ENCODE data around the gene RARA.

The RARA gene

GRCh38 chr17:40309031-40309948, at the start of gene RARA:
Gene RARA (plus strand): TSS chr17:40309180. CDS start chr17:40331219, 22,039 bp downstream.
- Histone ChIP-seq H3K4me1 (ENCODE audit: insufficient read depth, low read length) (peaks cover 36% of the 10 kb centered on the region), H3K27me3 (ENCODE audit: insufficient read depth, low read length) (no peaks in the 10 kb centered on the region), H3K9me3 (ENCODE audit: low read length) (no peaks in the 10 kb centered on the region), H3K36me3 (ENCODE audit: insufficient read depth, low read length) (no peaks in the 10 kb centered on the region), H2AFZ (ENCODE audit: low read depth, low read length) (peak within 1 kb of the TSS; percentile 52), H3K4me3 (ENCODE audit: low read length) (peak within 1 kb of the TSS; percentile 45)

- no peak overlapping the region for H3K4me3 ChIP-seq (ENCODE audit: low read length)
- no peaks in the 10 kb centered on the region for H3K27me3 ChIP-seq (ENCODE audit: insufficient read depth, low read length)
- no peaks in the 10 kb centered on the region for H3K4me1 ChIP-seq (ENCODE audit: insufficient read depth, low read length)
- peaks cover 50% of the 10 kb centered on the region for H3K36me3 ChIP-seq (ENCODE audit: insufficient read depth, low read length)
- H2AFZ ChIP-seq (ENCODE audit: low read depth, low read length) = no peak overlapping the region
- no peaks in the 10 kb centered on the region for H3K9me3 ChIP-seq (ENCODE audit: low read length)
Observed at GRCh38 chr17:40259505-40259904, 49.5 kb upstream of the RARA start.

GRCh38 chr17:40260528-40260927, 48.5 kb upstream of the RARA start:
- H3K4me3 ChIP-seq (ENCODE audit: low read length) = no peak overlapping the region

GRCh38 chr17:40264458-40265185, 44.4 kb upstream of the RARA start:
- H3K4me1 ChIP-seq (ENCODE audit: insufficient read depth, low read length) = no peaks in the 10 kb centered on the region
- H2AFZ ChIP-seq (ENCODE audit: low read depth, low read length) = no peak overlapping the region
- H3K27me3 ChIP-seq (ENCODE audit: insufficient read depth, low read length) = no peaks in the 10 kb centered on the region
- H3K9me3 ChIP-seq (ENCODE audit: low read length) = no peaks in the 10 kb centered on the region
- H3K36me3 ChIP-seq (ENCODE audit: insufficient read depth, low read length) = peaks cover 57% of the 10 kb centered on the region
- no peak overlapping the region for H3K4me3 ChIP-seq (ENCODE audit: low read length)

More at GRCh38 chr17:40260528-40260927, 48.5 kb upstream of the RARA start:
- Histone ChIP-seq H3K27me3 (ENCODE audit: insufficient read depth, low read length) (no peaks in the 10 kb centered on the region), H2AFZ (ENCODE audit: low read depth, low read length) (no peak overlapping the region), H3K9me3 (ENCODE audit: low read length) (no peaks in the 10 kb centered on the region), H3K4me1 (ENCODE audit: insufficient read depth, low read length) (no peaks in the 10 kb centered on the region), H3K36me3 (ENCODE audit: insufficient read depth, low read length) (peaks cover 59% of the 10 kb centered on the region)

GRCh38 chr17:40265337-40265736, 43.6 kb upstream of the RARA start:
- H3K4me3 ChIP-seq (ENCODE audit: low read length) = no peak overlapping the region
- H3K9me3 ChIP-seq (ENCODE audit: low read length) = no peaks in the 10 kb centered on the region
- no peaks in the 10 kb centered on the region for H3K27me3 ChIP-seq (ENCODE audit: insufficient read depth, low read length)
- no peak overlapping the region for H2AFZ ChIP-seq (ENCODE audit: low read depth, low read length)
- no peaks in the 10 kb centered on the region for H3K4me1 ChIP-seq (ENCODE audit: insufficient read depth, low read length)
- H3K36me3 ChIP-seq (ENCODE audit: insufficient read depth, low read length) = peaks cover 53% of the 10 kb centered on the region

- H3K36me3 ChIP-seq (ENCODE audit: insufficient read depth, low read length) = peaks cover 58% of the 10 kb centered on the region
- no peaks in the 10 kb centered on the region for H3K27me3 ChIP-seq (ENCODE audit: insufficient read depth, low read length)
Observed at GRCh38 chr17:40266882-40267281, 42.1 kb upstream of the RARA start.

GRCh38 chr17:40268141-40268712, 40.8 kb upstream of the RARA start:
- no peaks in the 10 kb centered on the region for H3K9me3 ChIP-seq (ENCODE audit: low read length)
- H3K4me1 ChIP-seq (ENCODE audit: insufficient read depth, low read length) = no peaks in the 10 kb centered on the region
- peaks cover 58% of the 10 kb centered on the region for H3K36me3 ChIP-seq (ENCODE audit: insufficient read depth, low read length)
- H2AFZ ChIP-seq (ENCODE audit: low read depth, low read length) = no peak overlapping the region
- no peak overlapping the region for H3K4me3 ChIP-seq (ENCODE audit: low read length)
- no peaks in the 10 kb centered on the region for H3K27me3 ChIP-seq (ENCODE audit: insufficient read depth, low read length)

More at GRCh38 chr17:40266882-40267281, 42.1 kb upstream of the RARA start:
- no peaks in the 10 kb centered on the region for H3K9me3 ChIP-seq (ENCODE audit: low read length)
- H3K4me3 ChIP-seq (ENCODE audit: low read length) = no peak overlapping the region
- no peak overlapping the region for H2AFZ ChIP-seq (ENCODE audit: low read depth, low read length)
- H3K4me1 ChIP-seq (ENCODE audit: insufficient read depth, low read length) = no peaks in the 10 kb centered on the region

GRCh38 chr17:40278414-40278813, 30.6 kb upstream of the RARA start:
- peaks cover 67% of the 10 kb centered on the region for H3K36me3 ChIP-seq (ENCODE audit: insufficient read depth, low read length)
- H3K9me3 ChIP-seq (ENCODE audit: low read length) = no peaks in the 10 kb centered on the region
- H3K4me3 ChIP-seq (ENCODE audit: low read length) = no peak overlapping the region
- H2AFZ ChIP-seq (ENCODE audit: low read depth, low read length) = no peak overlapping the region
- no peaks in the 10 kb centered on the region for H3K27me3 ChIP-seq (ENCODE audit: insufficient read depth, low read length)
- H3K4me1 ChIP-seq (ENCODE audit: insufficient read depth, low read length) = no peaks in the 10 kb centered on the region

GRCh38 chr17:40279402-40279801, 29.6 kb upstream of the RARA start:
- Histone ChIP-seq H3K36me3 (ENCODE audit: insufficient read depth, low read length) (peaks cover 59% of the 10 kb centered on the region), H3K9me3 (ENCODE audit: low read length) (no peaks in the 10 kb centered on the region), H2AFZ (ENCODE audit: low read depth, low read length) (no peak overlapping the region), H3K4me3 (ENCODE audit: low read length) (no peak overlapping the region), H3K4me1 (ENCODE audit: insufficient read depth, low read length) (no peaks in the 10 kb centered on the region), H3K27me3 (ENCODE audit: insufficient read depth, low read length) (no peaks in the 10 kb centered on the region)

- no peak overlapping the region for H3K4me3 ChIP-seq (ENCODE audit: low read length)
- H3K4me1 ChIP-seq (ENCODE audit: insufficient read depth, low read length) = no peaks in the 10 kb centered on the region
- H2AFZ ChIP-seq (ENCODE audit: low read depth, low read length) = no peak overlapping the region
- H3K36me3 ChIP-seq (ENCODE audit: insufficient read depth, low read length) = peaks cover 42% of the 10 kb centered on the region
- no peaks in the 10 kb centered on the region for H3K27me3 ChIP-seq (ENCODE audit: insufficient read depth, low read length)
- H3K9me3 ChIP-seq (ENCODE audit: low read length) = no peaks in the 10 kb centered on the region
Observed at GRCh38 chr17:40281663-40282062, 27.3 kb upstream of the RARA start.

GRCh38 chr17:40283662-40284061, 25.3 kb upstream of the RARA start:
- Histone ChIP-seq H3K4me3 (ENCODE audit: low read length) (no peak overlapping the region), H2AFZ (ENCODE audit: low read depth, low read length) (no peak overlapping the region), H3K27me3 (ENCODE audit: insufficient read depth, low read length) (no peaks in the 10 kb centered on the region), H3K36me3 (ENCODE audit: insufficient read depth, low read length) (peaks cover 26% of the 10 kb centered on the region), H3K4me1 (ENCODE audit: insufficient read depth, low read length) (peaks cover 3% of the 10 kb centered on the region), H3K9me3 (ENCODE audit: low read length) (no peaks in the 10 kb centered on the region)

GRCh38 chr17:40284085-40284713, 24.8 kb upstream of the RARA start:
- H3K4me3 ChIP-seq (ENCODE audit: low read length) = no peak overlapping the region
- H2AFZ ChIP-seq (ENCODE audit: low read depth, low read length) = no peak overlapping the region
- no peaks in the 10 kb centered on the region for H3K27me3 ChIP-seq (ENCODE audit: insufficient read depth, low read length)
- peaks cover 3% of the 10 kb centered on the region for H3K4me1 ChIP-seq (ENCODE audit: insufficient read depth, low read length)
- H3K36me3 ChIP-seq (ENCODE audit: insufficient read depth, low read length) = peaks cover 21% of the 10 kb centered on the region
- no peaks in the 10 kb centered on the region for H3K9me3 ChIP-seq (ENCODE audit: low read length)

Measured in neuron (in vitro differentiated cells).